Measurements from ENCODE around the gene TBCCD1.

- no peak for TF ChIP-seq POLR2A (IDR thresholded peaks at IDR 0.05)
- TF ChIP-seq, protein P1, sequence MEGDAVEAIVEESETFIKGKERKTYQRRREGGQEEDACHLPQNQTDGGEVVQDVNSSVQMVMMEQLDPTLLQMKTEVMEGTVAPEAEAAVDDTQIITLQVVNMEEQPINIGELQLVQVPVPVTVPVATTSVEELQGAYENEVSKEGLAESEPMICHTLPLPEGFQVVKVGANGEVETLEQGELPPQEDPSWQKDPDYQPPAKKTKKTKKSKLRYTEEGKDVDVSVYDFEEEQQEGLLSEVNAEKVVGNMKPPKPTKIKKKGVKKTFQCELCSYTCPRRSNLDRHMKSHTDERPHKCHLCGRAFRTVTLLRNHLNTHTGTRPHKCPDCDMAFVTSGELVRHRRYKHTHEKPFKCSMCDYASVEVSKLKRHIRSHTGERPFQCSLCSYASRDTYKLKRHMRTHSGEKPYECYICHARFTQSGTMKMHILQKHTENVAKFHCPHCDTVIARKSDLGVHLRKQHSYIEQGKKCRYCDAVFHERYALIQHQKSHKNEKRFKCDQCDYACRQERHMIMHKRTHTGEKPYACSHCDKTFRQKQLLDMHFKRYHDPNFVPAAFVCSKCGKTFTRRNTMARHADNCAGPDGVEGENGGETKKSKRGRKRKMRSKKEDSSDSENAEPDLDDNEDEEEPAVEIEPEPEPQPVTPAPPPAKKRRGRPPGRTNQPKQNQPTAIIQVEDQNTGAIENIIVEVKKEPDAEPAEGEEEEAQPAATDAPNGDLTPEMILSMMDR (IDR thresholded peaks at IDR 0.05): no peak
Observed at GRCh38 chr3:186600896-186601295, 33.8 kb upstream of the TBCCD1 start.
